ENCODE data around the gene TMTC2.

GRCh38 chr12:82898441-82898840 lies 211.7 kb downstream of the TMTC2 start:
- TF ChIP-seq EZH2 (IDR thresholded peaks at IDR 0.05): no peak
- no peak for TF ChIP-seq POLR2AphosphoS5 (IDR thresholded peaks at IDR 0.05; ENCODE audit: borderline replicate concordance, low read depth, low read length)
- no peak for TF ChIP-seq FOXP2 (optimal IDR thresholded peaks at IDR 0.05; ENCODE audit: control extremely low read depth, extremely low read length, insufficient read depth)

Measured in SK-N-MC (cell line).